HepG2 (cell line): ENCODE measurements around the gene SASS6. TPM values are rescaled to one million over a fixed set of nuclear protein-coding genes. Genes with fewer than 3 reads are reported as not detected.

Experiments used
- AGO2 ChIP-seq: fragments of 200-400 bp; formaldehyde crosslinking; optimal IDR thresholded peaks from 2 replicates; pipeline ENCODE3; 2017; ENCODE audit warnings: mild to moderate bottlenecking, low read depth, low read length, moderate library complexity
- ATF7-NPFF ChIP-seq: sonication (generic); formaldehyde crosslinking; IDR thresholded peaks from 2 replicates; pipeline ENCODE4 v1.8.1; 2023; ENCODE audit warnings: mild to moderate bottlenecking, low read depth, missing genetic modification reagents, moderate library complexity
- ATRX ChIP-seq: sonication (generic); formaldehyde crosslinking; IDR thresholded peaks from 2 replicates; pipeline ENCODE4 v1.4.0; 2020; ENCODE audit warnings: missing genetic modification reagents, borderline replicate concordance
- CBX5 ChIP-seq: sonication (generic); formaldehyde crosslinking; IDR thresholded peaks from 2 replicates; pipeline ENCODE4 v1.4.0; 2020; ENCODE audit warnings: missing genetic modification reagents, borderline replicate concordance
- HDAC6 ChIP-seq: fragments of 200-600 bp; sonication (generic); IDR thresholded peaks from 2 replicates; pipeline ENCODE4 v1.7.0; 2017; ENCODE audit warnings: mild to moderate bottlenecking, antibody characterized with exemption, low read length, low read depth
- PHF20 ChIP-seq: sonication (generic); formaldehyde crosslinking; IDR thresholded peaks from 2 replicates; pipeline ENCODE4 v1.5.0; 2020; ENCODE audit warnings: mild to moderate bottlenecking, missing genetic modification reagents
- PITX1 ChIP-seq: sonication (generic); formaldehyde crosslinking; IDR thresholded peaks from 2 replicates; pipeline ENCODE4 v1.5.1; 2020; ENCODE audit warnings: mild to moderate bottlenecking, missing genetic modification reagents
- RARA ChIP-seq: IDR thresholded peaks from 2 replicates; pipeline ENCODE4 v1.6.1; 2016; ENCODE audit warnings: missing genetic modification reagents, missing compliant biosample characterization
- TAF1 ChIP-seq: sonication (generic); formaldehyde crosslinking; IDR thresholded peaks from 2 replicates; pipeline ENCODE4 v1.4.0; 2020; ENCODE audit warnings: missing genetic modification reagents
- TMF1 ChIP-seq: sonication (generic); formaldehyde crosslinking; IDR thresholded peaks from 2 replicates; pipeline ENCODE4 v1.8.1; 2022; ENCODE audit warnings: low read depth, missing genetic modification reagents
- XBP1 ChIP-seq: sonication (generic); formaldehyde crosslinking; IDR thresholded peaks from 2 replicates; pipeline ENCODE4 v1.5.0; 2020; ENCODE audit warnings: missing genetic modification reagents
- YY1 ChIP-seq: IDR thresholded peaks from 2 replicates; pipeline ENCODE4 v1.6.1; 2011; ENCODE audit warnings: low read length, low read depth, moderate library complexity, mild to moderate bottlenecking; ENCODE audit not compliant: insufficient read depth, insufficient replicate concordance
- ZNF34 ChIP-seq: sonication (generic); formaldehyde crosslinking; IDR thresholded peaks from 2 replicates; pipeline ENCODE4 v1.4.0; 2020; ENCODE audit warnings: mild to moderate bottlenecking, missing genetic modification reagents, borderline replicate concordance
- ZNF567 ChIP-seq: sonication (generic); formaldehyde crosslinking; IDR thresholded peaks from 2 replicates; pipeline ENCODE4 v1.8.1; 2023; ENCODE audit warnings: mild to moderate bottlenecking, missing genetic modification reagents, borderline replicate concordance
- ZNF577 ChIP-seq: sonication (generic); formaldehyde crosslinking; IDR thresholded peaks from 2 replicates; pipeline ENCODE4 v1.4.0; 2020; ENCODE audit warnings: mild to moderate bottlenecking, low read depth, missing genetic modification reagents, borderline replicate concordance
- ZNF652 ChIP-seq: IDR thresholded peaks from 2 replicates; pipeline ENCODE4 v1.6.1; 2016; ENCODE audit warnings: low read depth, borderline replicate concordance
- ZNF670 ChIP-seq: sonication (generic); formaldehyde crosslinking; IDR thresholded peaks from 2 replicates; pipeline ENCODE4 v1.8.0; 2022; ENCODE audit warnings: mild to moderate bottlenecking, missing genetic modification reagents, borderline replicate concordance
- ZNF883 ChIP-seq: sonication (generic); formaldehyde crosslinking; IDR thresholded peaks from 2 replicates; pipeline ENCODE4 v1.5.1; 2020; ENCODE audit warnings: mild to moderate bottlenecking, missing genetic modification reagents; ENCODE audit errors: not compliant biosample characterization
- ZSCAN25 ChIP-seq: sonication (generic); formaldehyde crosslinking; IDR thresholded peaks from 2 replicates; pipeline ENCODE4 v1.8.0; 2022; ENCODE audit warnings: mild to moderate bottlenecking, missing genetic modification reagents
- polyA plus RNA-seq, 8 experiments: library from polyadenylated mRNA; depleted of rRNA in 3 of 8; stranded (reverse) in 7 of 8; unstranded in 1 of 8; fragments of >200 nt; fragmentation: Illumina TruSeq in 4 of 8; extraction: Trizol in 4 of 8; gene quantifications; 2 replicates each; pipeline versions ENCODE4 v1.2.1 to v1.2.3, GENCODE V29; 2011 to 2016; ENCODE audit warnings: low read depth in 4 of 8, missing spikeins in 1 of 8, mixed read lengths in 1 of 8; ENCODE audit not compliant: insufficient read depth in 1 of 8
- total RNA-seq, 5 experiments: library from RNA; depleted of rRNA; stranded (reverse); fragments of >200 nt; fragmentation: Illumina TruSeq; extraction: Trizol; gene quantifications; 2 replicates each; pipeline ENCODE4 v1.2.3, GENCODE V29; 2016; ENCODE audit warnings: low read depth in 1 of 5
- TF ChIP-seq, protein P1 (sequence below): sonication (generic); formaldehyde crosslinking; IDR thresholded peaks from 2 replicates; pipeline ENCODE4 v1.4.0; 2020; ENCODE audit warnings: missing genetic modification reagents
- TF ChIP-seq, protein P2 (sequence below): IDR thresholded peaks from 2 replicates; pipeline ENCODE4 v1.4.0; 2020; ENCODE audit warnings: mild to moderate bottlenecking, missing genetic modification reagents
- TF ChIP-seq, protein P3 (sequence below): sonication (generic); formaldehyde crosslinking; IDR thresholded peaks from 2 replicates; pipeline ENCODE4 v1.4.0; 2020; ENCODE audit warnings: missing genetic modification reagents, borderline replicate concordance
- TF ChIP-seq, protein P4 (sequence below): sonication (generic); formaldehyde crosslinking; IDR thresholded peaks from 2 replicates; pipeline ENCODE4 v1.5.0; 2020; ENCODE audit warnings: missing genetic modification reagents

Gene SASS6
- total and polyA plus RNA-seq, 2 of the 13 experiments (the other 11 are each of a cell fraction or from before 2014, with no cell fraction given): 2.3 to 10.7 TPM

DNA sequence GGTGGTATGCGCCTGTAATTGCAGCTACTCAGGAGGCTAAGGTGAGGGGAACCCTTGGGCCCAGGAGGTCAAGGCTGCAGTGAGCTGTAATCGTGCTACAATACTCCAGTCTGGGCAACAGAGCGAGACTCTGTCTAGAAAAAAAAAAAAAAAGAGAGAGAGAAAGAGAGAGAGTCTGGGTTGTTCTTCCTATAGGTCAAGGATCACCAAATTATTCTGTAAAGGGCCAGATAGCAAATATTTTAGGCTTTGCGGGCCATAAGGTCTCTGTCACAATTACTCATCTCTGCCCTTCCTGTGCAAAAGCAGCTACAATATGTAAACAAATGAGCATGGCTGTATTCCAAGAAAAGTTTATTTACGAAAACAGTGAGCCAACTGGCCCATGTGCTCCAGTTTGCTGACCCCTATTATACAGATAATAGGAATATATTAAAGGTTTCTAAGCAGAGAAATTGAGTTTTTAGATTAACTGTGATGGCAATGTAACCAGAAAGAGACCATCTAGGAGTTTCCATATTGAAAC, 2.1 kb downstream of the SASS6 start (continued):
- TF ChIP-seq YY1 (no peak), RARA (CRISPR knock-in tag) (peak; percentile 64), HDAC6 (no peak), ZSCAN25 (CRISPR knock-in tag) (no peak), TAF1 (CRISPR knock-in tag) (no peak), ZNF567 (CRISPR knock-in tag) (no peak), CBX5 (no peak), AGO2 (no peak), ATRX (CRISPR knock-in tag) (no peak), ZNF652 (CRISPR knock-in tag) (no peak), TMF1 (CRISPR knock-in tag) (no peak), ZNF34 (CRISPR knock-in tag) (no peak), PITX1 (CRISPR knock-in tag) (peak; percentile 28; the same call in 1 of the 2 replicates), XBP1 (CRISPR knock-in tag) (no peak), ZNF883 (CRISPR knock-in tag) (no peak), PHF20 (no peak), ZNF577 (CRISPR knock-in tag) (no peak), ZNF670 (CRISPR knock-in tag) (no peak), ATF7-NPFF (CRISPR knock-in tag) (no peak)
- TF ChIP-seq, protein P1, sequence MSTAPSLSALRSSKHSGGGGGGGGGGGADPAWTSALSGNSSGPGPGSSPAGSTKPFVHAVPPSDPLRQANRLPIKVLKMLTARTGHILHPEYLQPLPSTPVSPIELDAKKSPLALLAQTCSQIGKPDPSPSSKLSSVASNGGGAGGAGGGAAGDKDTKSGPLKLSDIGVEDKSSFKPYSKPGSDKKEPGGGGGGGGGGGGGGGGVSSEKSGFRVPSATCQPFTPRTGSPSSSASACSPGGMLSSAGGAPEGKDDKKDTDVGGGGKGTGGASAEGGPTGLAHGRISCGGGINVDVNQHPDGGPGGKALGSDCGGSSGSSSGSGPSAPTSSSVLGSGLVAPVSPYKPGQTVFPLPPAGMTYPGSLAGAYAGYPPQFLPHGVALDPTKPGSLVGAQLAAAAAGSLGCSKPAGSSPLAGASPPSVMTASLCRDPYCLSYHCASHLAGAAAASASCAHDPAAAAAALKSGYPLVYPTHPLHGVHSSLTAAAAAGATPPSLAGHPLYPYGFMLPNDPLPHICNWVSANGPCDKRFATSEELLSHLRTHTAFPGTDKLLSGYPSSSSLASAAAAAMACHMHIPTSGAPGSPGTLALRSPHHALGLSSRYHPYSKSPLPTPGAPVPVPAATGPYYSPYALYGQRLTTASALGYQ: no peak
- TF ChIP-seq, protein P2, sequence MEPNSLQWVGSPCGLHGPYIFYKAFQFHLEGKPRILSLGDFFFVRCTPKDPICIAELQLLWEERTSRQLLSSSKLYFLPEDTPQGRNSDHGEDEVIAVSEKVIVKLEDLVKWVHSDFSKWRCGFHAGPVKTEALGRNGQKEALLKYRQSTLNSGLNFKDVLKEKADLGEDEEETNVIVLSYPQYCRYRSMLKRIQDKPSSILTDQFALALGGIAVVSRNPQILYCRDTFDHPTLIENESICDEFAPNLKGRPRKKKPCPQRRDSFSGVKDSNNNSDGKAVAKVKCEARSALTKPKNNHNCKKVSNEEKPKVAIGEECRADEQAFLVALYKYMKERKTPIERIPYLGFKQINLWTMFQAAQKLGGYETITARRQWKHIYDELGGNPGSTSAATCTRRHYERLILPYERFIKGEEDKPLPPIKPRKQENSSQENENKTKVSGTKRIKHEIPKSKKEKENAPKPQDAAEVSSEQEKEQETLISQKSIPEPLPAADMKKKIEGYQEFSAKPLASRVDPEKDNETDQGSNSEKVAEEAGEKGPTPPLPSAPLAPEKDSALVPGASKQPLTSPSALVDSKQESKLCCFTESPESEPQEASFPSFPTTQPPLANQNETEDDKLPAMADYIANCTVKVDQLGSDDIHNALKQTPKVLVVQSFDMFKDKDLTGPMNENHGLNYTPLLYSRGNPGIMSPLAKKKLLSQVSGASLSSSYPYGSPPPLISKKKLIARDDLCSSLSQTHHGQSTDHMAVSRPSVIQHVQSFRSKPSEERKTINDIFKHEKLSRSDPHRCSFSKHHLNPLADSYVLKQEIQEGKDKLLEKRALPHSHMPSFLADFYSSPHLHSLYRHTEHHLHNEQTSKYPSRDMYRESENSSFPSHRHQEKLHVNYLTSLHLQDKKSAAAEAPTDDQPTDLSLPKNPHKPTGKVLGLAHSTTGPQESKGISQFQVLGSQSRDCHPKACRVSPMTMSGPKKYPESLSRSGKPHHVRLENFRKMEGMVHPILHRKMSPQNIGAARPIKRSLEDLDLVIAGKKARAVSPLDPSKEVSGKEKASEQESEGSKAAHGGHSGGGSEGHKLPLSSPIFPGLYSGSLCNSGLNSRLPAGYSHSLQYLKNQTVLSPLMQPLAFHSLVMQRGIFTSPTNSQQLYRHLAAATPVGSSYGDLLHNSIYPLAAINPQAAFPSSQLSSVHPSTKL: peak; percentile 68; the same call in 1 of the 2 replicates
- TF ChIP-seq, protein P3, sequence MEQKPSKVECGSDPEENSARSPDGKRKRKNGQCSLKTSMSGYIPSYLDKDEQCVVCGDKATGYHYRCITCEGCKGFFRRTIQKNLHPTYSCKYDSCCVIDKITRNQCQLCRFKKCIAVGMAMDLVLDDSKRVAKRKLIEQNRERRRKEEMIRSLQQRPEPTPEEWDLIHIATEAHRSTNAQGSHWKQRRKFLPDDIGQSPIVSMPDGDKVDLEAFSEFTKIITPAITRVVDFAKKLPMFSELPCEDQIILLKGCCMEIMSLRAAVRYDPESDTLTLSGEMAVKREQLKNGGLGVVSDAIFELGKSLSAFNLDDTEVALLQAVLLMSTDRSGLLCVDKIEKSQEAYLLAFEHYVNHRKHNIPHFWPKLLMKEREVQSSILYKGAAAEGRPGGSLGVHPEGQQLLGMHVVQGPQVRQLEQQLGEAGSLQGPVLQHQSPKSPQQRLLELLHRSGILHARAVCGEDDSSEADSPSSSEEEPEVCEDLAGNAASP (CRISPR knock-in tag): no peak
- TF ChIP-seq, protein P4, sequence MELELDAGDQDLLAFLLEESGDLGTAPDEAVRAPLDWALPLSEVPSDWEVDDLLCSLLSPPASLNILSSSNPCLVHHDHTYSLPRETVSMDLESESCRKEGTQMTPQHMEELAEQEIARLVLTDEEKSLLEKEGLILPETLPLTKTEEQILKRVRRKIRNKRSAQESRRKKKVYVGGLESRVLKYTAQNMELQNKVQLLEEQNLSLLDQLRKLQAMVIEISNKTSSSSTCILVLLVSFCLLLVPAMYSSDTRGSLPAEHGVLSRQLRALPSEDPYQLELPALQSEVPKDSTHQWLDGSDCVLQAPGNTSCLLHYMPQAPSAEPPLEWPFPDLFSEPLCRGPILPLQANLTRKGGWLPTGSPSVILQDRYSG (CRISPR knock-in tag): no peak
